Right lobe of liver (tissue), 4 donors: Measurements from ENCODE around the gene LRP2.
"Not testable (repeated sequence)": the region's sequence is repeated elsewhere in the genome, so short reads cannot be mapped to it uniquely, and the experiment has no call there.

Source experiments
- POLR2A ChIP-seq: fragments of 450-650 bp; IDR thresholded peaks from one replicate; pipeline ENCODE4 v1.6.1; 2017; ENCODE audit warnings: antibody characterized with exemption, mild to moderate bottlenecking
- TF ChIP-seq, protein P1 (sequence below), 4 donors: fragments of 200-600 bp in 3 of 4; fragments of 450-650 bp in 1 of 4; IDR thresholded peaks; one replicate each; pipeline versions ENCODE4 v1.5.1 to v1.8.0; 2016 to 2022; ENCODE audit warnings: antibody characterized with exemption in 4 of 4, mild to moderate bottlenecking in 2 of 4
- donor health status: DM: no; HTN: no; CAD: no.
- donor health status: DM: no; HTN: no; CAD: no.
- donor health status: DM: no; HTN: yes; CAD: no.

DNA sequence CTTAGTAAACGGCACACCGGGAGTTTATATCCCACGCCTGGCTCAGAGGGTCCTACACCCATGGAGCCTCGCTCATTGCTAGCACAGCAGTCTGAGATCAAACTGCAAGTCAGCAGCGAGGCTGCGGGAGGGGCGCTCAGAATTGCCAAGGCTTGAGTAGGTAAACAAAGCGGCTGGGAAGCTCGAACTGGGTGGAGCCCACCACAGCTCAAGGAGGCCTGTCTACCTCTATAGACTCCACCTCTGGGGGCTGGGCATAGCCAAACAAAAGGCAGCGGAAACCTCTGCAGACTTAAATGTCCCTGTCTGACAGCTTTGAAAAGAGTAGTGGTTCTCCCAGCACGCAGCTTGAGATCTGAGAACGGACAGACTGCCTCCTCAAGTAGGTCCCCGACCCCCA, 37.2 kb upstream of the LRP2 start:
- TF ChIP-seq POLR2A, result not testable (repeated sequence)
- TF ChIP-seq, protein P1, sequence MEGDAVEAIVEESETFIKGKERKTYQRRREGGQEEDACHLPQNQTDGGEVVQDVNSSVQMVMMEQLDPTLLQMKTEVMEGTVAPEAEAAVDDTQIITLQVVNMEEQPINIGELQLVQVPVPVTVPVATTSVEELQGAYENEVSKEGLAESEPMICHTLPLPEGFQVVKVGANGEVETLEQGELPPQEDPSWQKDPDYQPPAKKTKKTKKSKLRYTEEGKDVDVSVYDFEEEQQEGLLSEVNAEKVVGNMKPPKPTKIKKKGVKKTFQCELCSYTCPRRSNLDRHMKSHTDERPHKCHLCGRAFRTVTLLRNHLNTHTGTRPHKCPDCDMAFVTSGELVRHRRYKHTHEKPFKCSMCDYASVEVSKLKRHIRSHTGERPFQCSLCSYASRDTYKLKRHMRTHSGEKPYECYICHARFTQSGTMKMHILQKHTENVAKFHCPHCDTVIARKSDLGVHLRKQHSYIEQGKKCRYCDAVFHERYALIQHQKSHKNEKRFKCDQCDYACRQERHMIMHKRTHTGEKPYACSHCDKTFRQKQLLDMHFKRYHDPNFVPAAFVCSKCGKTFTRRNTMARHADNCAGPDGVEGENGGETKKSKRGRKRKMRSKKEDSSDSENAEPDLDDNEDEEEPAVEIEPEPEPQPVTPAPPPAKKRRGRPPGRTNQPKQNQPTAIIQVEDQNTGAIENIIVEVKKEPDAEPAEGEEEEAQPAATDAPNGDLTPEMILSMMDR (IDR thresholded peaks at IDR 0.05), result not testable (repeated sequence)
